T-helper 1 cell treated with Interleukin-12 subunit alpha and Interleukin-12 subunit beta and Interleukin-4 antibody, amounts not matched to agents 30 ng/mL and 1 ng/mL, for 36 hours (primary cell): ENCODE measurements around the gene DPH1. TPM values are rescaled to one million over a fixed set of nuclear protein-coding genes. Genes with fewer than 3 reads are reported as not detected.

ENCODE experiments used
- intact Hi-C: fragments of 100-400 bp; cut with micrococcal nuclease; formaldehyde crosslinking; loops from one replicate; pipeline ENCODE4 v1.15.1; 2024
- total RNA-seq: library from RNA; stranded (reverse); gene quantifications from 2 replicates; pipeline ENCODE4 v1.2.3, GENCODE V29; 2022

DPH1 gene
- total RNA-seq, 1 donor from 2014 or later, result 48.8 TPM

- intact Hi-C loops, result loop anchor here (1.0 kb wide), 2 partner anchors 8 to 19 kb away; partner anchors contain the start of gene DPH1
These were observed 19.7 kb downstream of the DPH1 start for GRCh38 chr17:2049333-2050299.

- intact Hi-C loops, result no loop called here
These were observed 20.5 kb downstream of the DPH1 start for GRCh38 chr17:2050300-2051060.

- intact Hi-C loops, result no loop called here
These were observed 21.3 kb downstream of the DPH1 start for GRCh38 chr17:2051061-2051932.

- intact Hi-C loops, result no loop called here
These were observed 22.1 kb downstream of the DPH1 start for GRCh38 chr17:2051933-2052559.

- intact Hi-C loops, result loop anchor here (1.0 to 2.0 kb wide), 7 partner anchors 191 to 363 kb away; partner anchors contain the start of genes SMG6, SRR and TSR1
These were observed 23.7 kb downstream of the DPH1 start for GRCh38 chr17:2053380-2054261.

GRCh38 chr17:2054262-2054511 is 24.2 kb downstream of the DPH1 start:
- intact Hi-C loops, result loop anchor here (1.0 to 2.0 kb wide), 7 partner anchors 190 to 362 kb away; partner anchors contain the start of genes SMG6, SRR and TSR1

- intact Hi-C loops, result loop anchor here (1.0 to 2.0 kb wide), 7 partner anchors 190 to 362 kb away; partner anchors contain the start of genes SMG6, SRR and TSR1
These were observed 24.7 kb downstream of the DPH1 start, which contains the start of gene HIC1 for GRCh38 chr17:2054512-2055291. TSS of gene HIC1 (plus strand) at chr17:2055103. CDS start at chr17:2056691, 1,588 bp downstream.

GRCh38 chr17:2055292-2056205 is 25.6 kb downstream of the DPH1 start:
- intact Hi-C loops, result loop anchor here (2.0 kb wide), 1 partner anchor 297 kb away; no protein-coding TSS in a partner anchor

GRCh38 chr17:2056206-2057174 is 26.5 kb downstream of the DPH1 start:
- intact Hi-C loops, result no loop called here

GRCh38 chr17:2057175-2057759 is 27.3 kb downstream of the DPH1 start:
- intact Hi-C loops, result no loop called here

- intact Hi-C loops, result no loop called here
These were observed 28.0 kb downstream of the DPH1 start for GRCh38 chr17:2057760-2058585.

GRCh38 chr17:2058586-2059546 is 28.9 kb downstream of the DPH1 start:
- intact Hi-C loops, result no loop called here

GRCh38 chr17:2059547-2060384 is 29.8 kb downstream of the DPH1 start:
- intact Hi-C loops, result no loop called here
